HG02571 (cell line): Measurements from ENCODE around the gene KAT7.
"Not testable (repeated sequence)": the region's sequence is repeated elsewhere in the genome, so short reads cannot be mapped to it uniquely, and the experiment has no call there.

Experiments used
- ATAC-seq: cut with Tn5 transposase; IDR thresholded peaks from one replicate; pipeline ENCODE4 v1.9.1; 2021; ENCODE audit warnings: mild to moderate bottlenecking, moderate library complexity; ENCODE audit not compliant: unreplicated experiment

KAT7 gene

DNA sequence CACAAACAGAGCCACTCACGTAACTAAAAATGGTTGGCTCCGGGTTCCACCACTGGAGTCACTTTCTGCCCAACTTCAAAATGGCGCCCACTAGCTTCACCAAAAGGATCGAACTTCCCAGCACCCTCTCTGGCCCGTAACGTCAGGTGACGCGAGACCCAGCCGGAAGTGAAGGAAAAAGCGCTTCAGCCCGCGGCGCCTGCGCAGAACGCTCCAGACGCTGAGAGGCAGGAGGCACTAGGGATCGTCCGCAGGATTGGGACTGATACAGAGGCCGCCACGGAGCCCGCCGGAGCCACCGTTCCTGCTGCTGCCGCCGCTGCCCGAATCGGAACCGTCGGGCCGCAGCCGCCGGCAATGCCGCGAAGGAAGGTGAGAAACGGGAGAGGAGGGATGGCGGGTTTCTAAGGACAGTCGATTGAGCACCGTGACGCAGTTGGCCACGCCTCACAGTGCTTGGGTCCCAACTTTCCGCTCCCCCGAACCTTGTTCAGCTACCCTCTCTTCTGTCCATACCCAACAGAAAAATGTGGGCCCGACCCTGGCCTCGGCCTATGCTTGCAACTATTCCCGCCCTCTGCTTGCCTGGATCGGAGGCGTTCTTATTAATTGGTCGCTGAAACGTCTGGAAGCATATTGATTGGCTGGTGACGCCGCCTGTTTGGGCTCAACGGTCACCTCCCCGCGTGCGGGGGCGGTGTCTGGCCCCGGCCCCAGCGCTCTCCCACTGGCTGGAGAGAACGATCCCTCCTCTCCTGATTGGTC lies at the start of gene KAT7:
KAT7 (plus strand) TSS at position 204 of the 765 bp plus-strand sequence; CDS start at position 358, 154 bp downstream.
- peak; percentile 82 for ATAC-seq

DNA sequence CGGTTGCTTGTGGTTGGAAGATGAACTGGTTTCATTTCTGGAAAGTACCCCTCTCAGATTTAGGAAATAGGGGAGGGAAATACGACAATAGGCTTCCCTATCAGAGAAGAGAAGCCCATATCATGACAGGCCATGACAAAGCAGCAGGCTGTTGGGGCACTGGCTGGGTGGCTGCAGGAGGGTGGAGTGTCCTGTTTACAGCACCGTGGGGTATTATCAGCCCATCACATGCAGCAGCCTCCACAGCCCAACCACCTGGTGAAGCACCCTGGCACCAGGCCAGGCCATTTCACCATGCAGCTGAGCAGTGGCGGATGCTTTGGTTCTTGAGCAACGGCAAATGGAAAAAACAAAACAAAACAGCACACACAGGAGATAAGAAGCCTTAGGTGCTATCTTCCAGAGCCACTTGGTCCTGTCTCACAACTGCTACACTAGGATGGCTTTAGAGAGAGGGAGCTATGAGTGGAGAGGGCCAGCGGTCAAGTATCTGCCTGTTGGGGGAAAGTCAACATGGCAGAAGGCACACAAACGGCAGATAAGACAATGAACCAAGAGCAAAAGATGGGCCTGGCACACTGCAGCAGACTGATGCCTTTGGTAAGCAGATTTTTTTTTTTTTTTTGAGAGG lies 48.7 kb upstream of the KAT7 start:
- ATAC-seq = no peak

- ATAC-seq = peak; percentile 50
Observed at GRCh38 chr17:49741009-49741691, 47.3 kb upstream of the KAT7 start.

DNA sequence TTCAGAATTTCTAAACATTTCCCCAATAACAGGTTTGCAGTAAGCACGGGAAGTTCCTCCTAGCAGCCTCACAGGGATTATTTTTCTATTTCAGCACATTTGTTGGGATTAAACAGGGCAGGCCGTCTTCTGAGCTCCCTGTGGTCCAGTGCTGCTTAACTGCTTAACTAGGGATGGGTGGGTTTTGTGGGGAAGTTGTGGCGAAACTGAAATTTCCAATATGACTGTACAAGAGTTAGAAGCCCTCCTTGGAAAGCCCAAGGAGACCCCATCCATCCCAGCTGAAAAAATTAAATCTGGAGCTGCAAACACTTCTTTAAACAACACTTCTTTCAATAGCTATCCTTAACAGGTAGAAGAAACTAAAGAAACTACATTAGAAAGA lies 46.8 kb upstream of the KAT7 start:
- no peak for ATAC-seq

GRCh38 chr17:49742166-49742638 lies 46.3 kb upstream of the KAT7 start:
- ATAC-seq = no peak

- ATAC-seq = no peak
Observed at GRCh38 chr17:49745175-49746139, 43.0 kb upstream of the KAT7 start.

- ATAC-seq = peak; percentile 42
Observed at GRCh38 chr17:49746791-49747490, 41.5 kb upstream of the KAT7 start.

DNA sequence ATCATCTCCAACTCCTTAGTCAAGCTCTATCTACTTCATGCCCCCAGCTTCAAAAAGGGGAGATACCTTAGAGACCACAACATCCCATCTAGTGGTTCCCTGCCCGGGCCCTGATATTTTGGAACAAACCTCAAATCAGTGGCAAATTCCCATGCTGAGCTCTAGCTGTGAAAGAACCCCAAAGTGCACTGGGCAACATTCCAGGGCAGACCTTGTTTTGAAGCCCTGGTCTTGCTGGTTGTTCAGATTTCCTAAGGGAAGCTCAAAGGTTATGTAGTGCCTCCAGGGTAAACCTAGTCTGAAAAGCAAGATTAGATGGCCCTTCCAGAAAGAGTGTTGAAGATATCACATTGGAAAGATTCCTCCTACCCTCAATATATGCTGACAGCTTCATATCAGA lies 40.8 kb upstream of the KAT7 start:
- ATAC-seq = no peak

- ATAC-seq = no peak
Observed at GRCh38 chr17:49748223-49748622, 40.3 kb upstream of the KAT7 start.

DNA sequence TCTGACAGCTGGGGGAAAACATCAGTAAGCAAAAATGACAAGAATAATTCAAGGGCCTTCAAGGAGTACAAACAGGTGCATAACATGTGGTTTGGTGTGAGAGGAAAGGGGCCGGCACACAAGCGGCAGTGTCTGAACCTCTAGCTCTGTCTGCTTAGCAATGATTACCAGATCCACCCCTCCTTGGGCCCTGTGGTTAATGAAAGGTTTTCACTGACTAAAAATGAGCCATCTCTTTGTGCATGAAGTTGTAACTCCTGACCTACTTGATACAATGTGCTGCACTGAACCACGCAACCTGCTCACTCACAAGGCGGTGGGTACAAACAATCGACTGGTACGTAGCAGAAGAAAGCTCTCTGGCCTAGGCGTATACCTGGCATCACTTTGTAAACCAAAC lies 39.7 kb upstream of the KAT7 start:
- peak; percentile 68 for ATAC-seq

GRCh38 chr17:49749730-49750129 lies 38.8 kb upstream of the KAT7 start:
- ATAC-seq = no peak

GRCh38 chr17:49752508-49752907 lies 36.0 kb upstream of the KAT7 start:
- ATAC-seq = no peak

DNA sequence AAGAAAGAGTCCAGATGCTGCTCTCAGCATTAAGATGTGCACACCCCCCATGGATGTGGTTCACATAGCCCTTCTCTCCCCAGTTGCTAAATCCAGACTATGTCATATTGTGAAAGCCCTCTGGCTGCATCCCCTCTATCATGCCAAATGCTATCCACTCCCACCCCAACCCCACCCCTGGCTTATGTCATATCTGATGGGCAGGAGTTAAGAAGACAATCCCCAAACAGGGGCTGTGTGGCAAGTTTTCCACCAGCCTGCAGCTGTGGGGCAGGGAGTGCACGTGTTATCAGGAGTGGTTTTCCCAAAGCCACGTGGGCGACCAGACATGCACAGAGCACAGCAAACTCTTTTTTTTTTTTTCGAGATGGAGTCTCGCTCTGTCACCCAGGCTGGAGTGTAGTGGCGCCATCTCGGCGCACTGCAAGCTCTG lies 34.5 kb upstream of the KAT7 start:
- ATAC-seq = no peak

DNA sequence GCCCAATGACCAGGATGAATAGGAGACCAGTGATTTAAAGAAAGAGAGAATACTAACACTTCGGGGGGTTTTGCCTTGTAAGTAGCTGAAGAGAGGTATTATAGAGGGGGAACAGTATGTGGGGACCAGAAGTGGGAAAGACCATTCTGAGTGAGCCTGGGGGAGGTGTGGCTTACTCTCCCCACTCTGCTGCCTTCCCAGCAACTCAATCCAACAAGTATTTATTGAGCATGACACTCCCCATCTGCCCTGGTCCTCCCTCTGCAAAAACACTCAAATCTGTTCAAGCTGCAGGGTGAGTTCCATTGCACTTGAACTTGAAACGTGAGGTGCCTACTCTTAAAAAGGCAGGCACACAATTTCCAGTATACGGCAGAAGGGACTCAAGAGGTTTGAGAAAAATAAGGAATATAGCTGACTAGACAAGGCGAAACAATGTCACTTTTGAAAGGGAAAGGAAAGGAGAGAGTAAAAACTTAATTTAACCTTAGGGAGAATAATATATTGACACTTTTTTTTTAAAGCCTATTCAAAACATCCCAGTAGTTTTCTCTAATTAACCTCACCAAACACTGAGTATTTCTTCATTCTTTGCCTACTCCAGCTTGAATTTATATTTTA lies 32.7 kb upstream of the KAT7 start:
- no peak for ATAC-seq

GRCh38 chr17:49756323-49757150 lies 31.9 kb upstream of the KAT7 start:
- ATAC-seq = no peak

DNA sequence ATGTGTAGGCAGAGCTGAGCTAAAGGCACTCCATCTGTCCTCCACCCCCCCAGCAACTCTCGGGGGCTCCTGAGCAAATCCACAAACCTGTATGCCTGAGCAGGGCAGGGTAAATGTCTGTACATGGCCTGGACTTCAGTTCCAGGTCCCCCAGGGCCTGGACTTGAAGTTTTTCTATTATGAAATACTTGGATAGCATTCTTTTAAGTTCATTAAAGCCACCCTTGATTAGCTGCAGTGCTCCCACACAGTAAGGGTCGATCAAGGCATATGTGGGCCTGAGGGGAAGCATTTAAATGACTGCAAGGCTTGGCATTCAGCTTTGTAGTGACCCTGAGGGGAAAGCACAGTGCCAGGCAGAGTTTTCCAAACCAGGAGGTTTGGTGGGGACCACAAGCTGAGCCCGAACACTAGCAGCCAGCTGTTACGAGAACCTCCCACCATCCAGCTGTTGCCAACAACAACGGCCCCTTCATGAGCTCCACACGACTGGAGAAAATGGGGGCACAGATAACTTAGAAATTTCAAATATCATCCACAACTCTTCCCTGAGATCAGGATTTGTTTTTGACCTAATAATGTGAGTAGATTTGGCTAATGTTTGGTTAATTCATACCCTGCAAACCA lies 31.2 kb upstream of the KAT7 start:
- ATAC-seq = no peak

GRCh38 chr17:49758464-49759010 lies 29.9 kb upstream of the KAT7 start:
- ATAC-seq = not testable (repeated sequence)

GRCh38 chr17:49759203-49759602 lies 29.3 kb upstream of the KAT7 start:
- no peak for ATAC-seq
